ENCODE data around the gene ITGB4.

DNA sequence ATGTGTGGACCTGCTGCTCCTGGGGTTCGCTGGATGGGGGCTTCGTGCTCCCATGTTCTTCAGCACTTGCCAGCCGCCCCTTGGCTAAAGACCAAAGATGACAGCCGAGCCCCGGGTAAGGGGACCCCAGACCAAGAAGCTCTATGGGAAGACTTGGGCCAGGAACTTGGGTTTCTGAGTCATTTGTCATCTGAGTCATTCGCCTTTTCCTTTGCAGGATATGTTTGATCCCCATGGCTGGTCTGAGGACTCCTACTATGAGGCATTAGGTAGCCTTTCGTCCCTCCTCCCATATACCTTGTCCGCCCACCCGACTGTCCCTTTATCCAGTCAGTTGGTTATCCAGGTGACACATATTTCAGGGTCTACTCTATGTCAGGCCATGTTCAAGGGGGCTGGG lies 17.7 kb upstream of the ITGB4 start:
- TF ChIP-seq, protein P1, sequence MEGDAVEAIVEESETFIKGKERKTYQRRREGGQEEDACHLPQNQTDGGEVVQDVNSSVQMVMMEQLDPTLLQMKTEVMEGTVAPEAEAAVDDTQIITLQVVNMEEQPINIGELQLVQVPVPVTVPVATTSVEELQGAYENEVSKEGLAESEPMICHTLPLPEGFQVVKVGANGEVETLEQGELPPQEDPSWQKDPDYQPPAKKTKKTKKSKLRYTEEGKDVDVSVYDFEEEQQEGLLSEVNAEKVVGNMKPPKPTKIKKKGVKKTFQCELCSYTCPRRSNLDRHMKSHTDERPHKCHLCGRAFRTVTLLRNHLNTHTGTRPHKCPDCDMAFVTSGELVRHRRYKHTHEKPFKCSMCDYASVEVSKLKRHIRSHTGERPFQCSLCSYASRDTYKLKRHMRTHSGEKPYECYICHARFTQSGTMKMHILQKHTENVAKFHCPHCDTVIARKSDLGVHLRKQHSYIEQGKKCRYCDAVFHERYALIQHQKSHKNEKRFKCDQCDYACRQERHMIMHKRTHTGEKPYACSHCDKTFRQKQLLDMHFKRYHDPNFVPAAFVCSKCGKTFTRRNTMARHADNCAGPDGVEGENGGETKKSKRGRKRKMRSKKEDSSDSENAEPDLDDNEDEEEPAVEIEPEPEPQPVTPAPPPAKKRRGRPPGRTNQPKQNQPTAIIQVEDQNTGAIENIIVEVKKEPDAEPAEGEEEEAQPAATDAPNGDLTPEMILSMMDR (IDR thresholded peaks at IDR 0.05) = no peak
- TF ChIP-seq POLR2A (IDR thresholded peaks at IDR 0.05) (no peak), EP300 (IDR thresholded peaks at IDR 0.05) (no peak)

Measured in upper lobe of left lung (tissue), 4 donors.